DOHH2 (cell line): ENCODE results near the gene CITED4.

Experiments used
- EZH2phosphoT487 ChIP-seq: fragments of 200-600 bp; sonication (generic); IDR thresholded peaks from 2 replicates; pipeline ENCODE4 v1.6.1; 2017; ENCODE audit warnings: borderline replicate concordance, mild to moderate bottlenecking, antibody characterized with exemption, low read length, moderate library complexity, mixed read lengths
- TF ChIP-seq, protein P1 (sequence below): fragments of 200-600 bp; sonication (generic); IDR thresholded peaks from one replicate; pipeline ENCODE4 v1.5.1; 2014; ENCODE audit warnings: antibody characterized with exemption, mild to moderate bottlenecking, low read depth, low read length; ENCODE audit not compliant: poor library complexity, severe bottlenecking

DNA sequence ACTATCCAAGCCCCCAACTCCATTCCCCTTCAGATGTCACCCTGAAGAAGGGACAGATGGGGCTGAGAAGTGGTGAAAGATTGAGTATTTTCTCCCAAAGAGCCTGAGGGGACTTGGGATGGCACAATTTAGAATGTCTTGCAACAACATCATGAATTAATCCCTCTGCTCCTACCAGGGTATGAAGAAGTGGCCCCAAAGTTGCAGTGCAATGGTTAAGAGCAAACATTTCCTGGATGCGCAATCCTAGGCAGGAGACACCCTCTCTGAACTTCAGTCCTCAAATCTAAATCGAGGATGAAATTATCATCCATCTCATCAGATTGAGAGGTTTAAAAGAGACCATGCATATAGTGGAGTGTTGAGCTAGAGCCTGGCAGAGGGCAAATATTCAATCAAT is 28.6 kb upstream of the CITED4 start:
- TF ChIP-seq, protein P1, sequence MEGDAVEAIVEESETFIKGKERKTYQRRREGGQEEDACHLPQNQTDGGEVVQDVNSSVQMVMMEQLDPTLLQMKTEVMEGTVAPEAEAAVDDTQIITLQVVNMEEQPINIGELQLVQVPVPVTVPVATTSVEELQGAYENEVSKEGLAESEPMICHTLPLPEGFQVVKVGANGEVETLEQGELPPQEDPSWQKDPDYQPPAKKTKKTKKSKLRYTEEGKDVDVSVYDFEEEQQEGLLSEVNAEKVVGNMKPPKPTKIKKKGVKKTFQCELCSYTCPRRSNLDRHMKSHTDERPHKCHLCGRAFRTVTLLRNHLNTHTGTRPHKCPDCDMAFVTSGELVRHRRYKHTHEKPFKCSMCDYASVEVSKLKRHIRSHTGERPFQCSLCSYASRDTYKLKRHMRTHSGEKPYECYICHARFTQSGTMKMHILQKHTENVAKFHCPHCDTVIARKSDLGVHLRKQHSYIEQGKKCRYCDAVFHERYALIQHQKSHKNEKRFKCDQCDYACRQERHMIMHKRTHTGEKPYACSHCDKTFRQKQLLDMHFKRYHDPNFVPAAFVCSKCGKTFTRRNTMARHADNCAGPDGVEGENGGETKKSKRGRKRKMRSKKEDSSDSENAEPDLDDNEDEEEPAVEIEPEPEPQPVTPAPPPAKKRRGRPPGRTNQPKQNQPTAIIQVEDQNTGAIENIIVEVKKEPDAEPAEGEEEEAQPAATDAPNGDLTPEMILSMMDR, result no peak
- no peak for TF ChIP-seq EZH2phosphoT487
